Testis (tissue), 2 donors: ENCODE measurements around the gene KCTD16.

ENCODE experiments used
- POLR2A ChIP-seq: fragments of 450-650 bp; IDR thresholded peaks from one replicate; pipeline ENCODE4 v1.6.1; 2017; ENCODE audit warnings: antibody characterized with exemption, mild to moderate bottlenecking, moderate library complexity
- TF ChIP-seq, protein P1 (sequence below), 3 experiments: fragments of 450-650 bp in 2 of 3; fragments of 200-600 bp in 1 of 3; sonication (generic) in 1 of 3; IDR thresholded peaks; one replicate each; pipeline ENCODE4 v1.5.1; 2016 to 2019; ENCODE audit warnings: antibody characterized with exemption in 3 of 3, mild to moderate bottlenecking in 2 of 3, moderate library complexity in 1 of 3

DNA sequence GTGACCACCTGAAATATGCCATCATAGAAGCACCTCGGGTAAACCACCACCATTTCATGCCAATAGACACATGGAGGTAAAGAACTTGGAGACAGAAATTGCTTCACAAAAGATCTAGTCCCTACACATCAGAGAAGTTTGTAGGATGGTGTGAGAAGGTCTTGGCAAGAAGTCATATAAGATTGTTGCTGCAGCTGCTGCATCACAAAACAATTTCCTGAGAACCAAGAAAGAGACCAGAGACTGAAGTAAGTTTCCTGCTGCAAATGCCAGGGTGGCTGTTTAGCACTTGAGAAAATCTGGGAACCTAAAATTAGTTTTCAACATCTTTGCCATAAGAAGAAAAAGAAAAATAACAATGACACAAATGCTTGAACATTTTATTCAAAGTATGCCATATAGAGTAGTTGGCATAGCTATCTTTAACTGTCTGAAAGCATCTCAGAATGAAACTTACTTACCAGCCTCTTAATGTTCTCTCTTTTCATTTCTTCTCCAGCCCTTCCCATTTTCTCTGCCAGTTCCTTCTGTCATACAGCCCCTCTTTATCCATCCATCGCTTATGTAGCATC lies 114.3 kb downstream of the KCTD16 start:
- TF ChIP-seq, protein P1, sequence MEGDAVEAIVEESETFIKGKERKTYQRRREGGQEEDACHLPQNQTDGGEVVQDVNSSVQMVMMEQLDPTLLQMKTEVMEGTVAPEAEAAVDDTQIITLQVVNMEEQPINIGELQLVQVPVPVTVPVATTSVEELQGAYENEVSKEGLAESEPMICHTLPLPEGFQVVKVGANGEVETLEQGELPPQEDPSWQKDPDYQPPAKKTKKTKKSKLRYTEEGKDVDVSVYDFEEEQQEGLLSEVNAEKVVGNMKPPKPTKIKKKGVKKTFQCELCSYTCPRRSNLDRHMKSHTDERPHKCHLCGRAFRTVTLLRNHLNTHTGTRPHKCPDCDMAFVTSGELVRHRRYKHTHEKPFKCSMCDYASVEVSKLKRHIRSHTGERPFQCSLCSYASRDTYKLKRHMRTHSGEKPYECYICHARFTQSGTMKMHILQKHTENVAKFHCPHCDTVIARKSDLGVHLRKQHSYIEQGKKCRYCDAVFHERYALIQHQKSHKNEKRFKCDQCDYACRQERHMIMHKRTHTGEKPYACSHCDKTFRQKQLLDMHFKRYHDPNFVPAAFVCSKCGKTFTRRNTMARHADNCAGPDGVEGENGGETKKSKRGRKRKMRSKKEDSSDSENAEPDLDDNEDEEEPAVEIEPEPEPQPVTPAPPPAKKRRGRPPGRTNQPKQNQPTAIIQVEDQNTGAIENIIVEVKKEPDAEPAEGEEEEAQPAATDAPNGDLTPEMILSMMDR (IDR thresholded peaks at IDR 0.05): no peak
- no peak for TF ChIP-seq POLR2A
